Islet of Langerhans (tissue), 1 donor: ENCODE results near the gene EEIG1.

Experiments
- FAIRE-seq: peaks from one replicate; lab custom pipeline; 2011; peaks lifted over from hg19 to GRCh38; lab: Jason Lieb, UNC

The EEIG1 gene

DNA sequence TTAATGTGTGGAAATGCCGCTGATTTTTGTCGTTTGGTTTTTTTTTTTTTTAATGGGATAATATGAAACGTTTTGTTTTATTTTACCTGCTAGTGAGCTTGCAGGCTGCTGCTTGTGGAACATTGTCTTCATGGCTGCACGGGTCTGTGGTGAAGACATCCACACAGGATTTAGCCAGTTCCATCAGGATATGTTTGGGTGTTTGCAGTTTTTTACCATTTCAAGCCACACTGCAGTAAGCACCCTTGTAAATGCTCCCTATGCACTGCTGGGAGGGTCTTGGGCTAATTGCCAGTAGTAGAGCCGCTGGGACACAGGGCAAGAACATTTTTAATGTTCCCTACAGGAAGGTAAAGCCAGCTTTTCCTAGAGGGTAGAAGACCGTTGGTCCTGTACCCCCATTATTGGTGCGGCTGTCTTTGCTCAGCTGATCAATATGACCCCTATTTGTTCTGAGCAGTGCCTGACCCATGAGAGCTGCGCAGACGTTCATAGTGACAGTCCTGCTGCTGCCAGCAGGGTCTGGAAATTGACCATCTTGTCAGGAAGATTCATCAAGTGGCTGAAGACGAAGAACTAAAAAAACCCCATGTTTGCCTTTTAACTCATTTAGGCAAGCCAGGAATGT is 20.5 kb upstream of the EEIG1 start:
- FAIRE-seq: no peak

GRCh38 chr9:127999461-127999860 is 18.7 kb upstream of the EEIG1 start:
- FAIRE-seq: no peak

DNA sequence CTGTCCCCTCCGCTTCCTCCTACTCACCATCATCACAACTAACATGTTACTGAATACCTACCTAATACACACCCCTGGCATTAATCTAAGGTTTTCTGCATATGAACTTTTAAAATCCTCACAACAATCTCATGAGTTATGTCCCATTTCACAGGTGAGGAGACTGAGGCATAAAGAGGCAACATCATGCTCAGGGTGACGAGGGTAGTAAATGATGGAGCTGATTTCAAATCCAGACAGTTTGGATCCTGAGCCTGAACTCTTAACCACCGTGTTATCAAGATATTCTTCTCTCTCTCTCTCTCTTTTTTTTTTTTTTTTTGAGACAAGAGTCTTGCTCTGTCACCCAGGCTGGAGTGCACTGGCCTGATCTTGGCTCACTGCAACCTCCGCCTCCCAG is 12.9 kb upstream of the EEIG1 start:
- FAIRE-seq: no peak

DNA sequence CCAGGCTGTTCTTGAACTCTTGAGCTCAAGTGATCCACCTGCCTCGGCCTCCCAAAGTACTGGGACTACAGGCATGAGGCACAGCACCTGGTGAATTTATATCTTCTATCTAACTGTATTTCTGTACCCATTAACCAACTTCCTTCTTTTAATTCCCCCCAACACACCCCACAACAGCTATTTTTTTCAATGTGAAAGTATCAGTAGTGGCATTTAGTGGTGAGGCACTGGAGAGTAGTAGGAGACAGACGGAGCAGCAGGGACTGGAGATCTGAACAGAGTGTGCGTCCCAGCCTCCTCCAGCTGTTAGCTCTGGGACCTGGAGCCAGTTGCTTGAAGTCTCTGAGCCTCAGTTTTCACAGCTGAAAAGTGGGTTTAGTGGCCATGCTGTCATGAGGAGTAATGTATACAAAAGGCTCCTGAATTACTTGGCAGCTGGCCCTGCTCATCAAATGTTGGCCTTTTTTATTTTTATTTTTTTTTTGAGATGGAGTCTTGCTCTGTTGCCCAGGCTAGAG is 11.0 kb upstream of the EEIG1 start:
- FAIRE-seq: no peak

- FAIRE-seq: peak; percentile 79
Measured at GRCh38 chr9:127991017-127991756, 10.4 kb upstream of the EEIG1 start.

GRCh38 chr9:127990554-127990953 is 9.8 kb upstream of the EEIG1 start:
- no peak for FAIRE-seq

DNA sequence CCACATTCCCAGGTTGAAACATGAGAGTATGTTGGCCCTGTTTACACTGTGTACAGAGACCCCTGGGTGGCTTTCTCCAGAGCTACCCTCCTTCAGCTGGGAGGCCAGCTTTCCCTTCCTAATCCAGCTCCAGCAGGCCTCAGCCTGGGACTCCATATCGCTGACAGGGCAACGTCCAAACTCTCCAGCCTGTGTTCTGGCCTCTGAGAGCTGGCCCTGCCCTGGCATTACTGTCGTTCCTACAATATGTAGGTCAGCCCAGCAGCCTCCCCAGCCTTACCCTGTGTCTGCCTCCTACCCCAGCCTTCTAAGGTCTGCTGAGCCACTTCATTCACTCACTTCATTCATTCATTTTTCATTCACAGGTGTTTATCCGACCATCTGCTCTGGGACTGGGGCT is 8.3 kb upstream of the EEIG1 start:
- no peak for FAIRE-seq

- no peak for FAIRE-seq
Measured at GRCh38 chr9:127987103-127987614, 6.4 kb upstream of the EEIG1 start.

- FAIRE-seq: no peak
Measured at GRCh38 chr9:127985011-127985410, 4.2 kb upstream of the EEIG1 start.

GRCh38 chr9:127983847-127984289 is 3.1 kb upstream of the EEIG1 start:
- no peak for FAIRE-seq

- no peak for FAIRE-seq
Measured at GRCh38 chr9:127982912-127983311, 2.1 kb upstream of the EEIG1 start.

GRCh38 chr9:127981559-127982121 is 851 bp upstream of the EEIG1 start:
- no peak for FAIRE-seq

GRCh38 chr9:127980060-127980705 is 606 bp downstream of the EEIG1 start:
- FAIRE-seq: no peak

DNA sequence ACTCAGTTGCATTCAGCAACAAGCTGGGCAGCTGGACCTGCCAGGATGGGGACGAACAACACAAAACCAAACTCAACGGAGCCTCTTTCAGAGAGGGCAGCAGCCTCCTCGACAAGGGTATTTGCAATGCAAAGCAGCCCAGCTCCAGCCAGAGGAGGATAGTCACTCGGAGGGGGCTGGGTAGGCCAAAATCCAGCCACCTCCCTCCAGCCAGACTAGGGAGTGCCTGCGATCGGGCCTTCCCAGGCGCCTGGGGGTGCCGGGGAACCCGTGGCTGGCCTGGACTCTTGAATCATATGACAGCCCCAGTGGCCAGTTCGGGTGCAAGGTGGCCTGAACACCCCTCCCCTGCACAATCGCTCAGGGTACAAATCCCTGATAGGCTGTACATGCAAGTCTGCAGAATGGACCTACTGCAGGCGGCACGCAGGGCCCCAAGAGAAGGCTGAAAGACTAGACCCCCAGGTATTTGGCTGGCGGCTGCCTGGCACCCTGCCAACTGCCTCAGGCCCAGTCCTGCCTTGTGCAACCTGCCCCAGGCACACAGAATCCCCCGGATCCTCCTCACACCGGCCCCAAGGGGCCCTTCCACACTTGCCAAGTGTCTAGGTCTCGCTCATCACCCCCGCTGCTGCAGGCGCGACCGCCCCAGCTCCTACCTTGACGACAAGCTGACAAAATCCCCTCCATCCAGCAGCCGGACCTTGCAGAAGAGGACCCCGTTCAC is 1.3 kb downstream of the EEIG1 start:
- no peak for FAIRE-seq

DNA sequence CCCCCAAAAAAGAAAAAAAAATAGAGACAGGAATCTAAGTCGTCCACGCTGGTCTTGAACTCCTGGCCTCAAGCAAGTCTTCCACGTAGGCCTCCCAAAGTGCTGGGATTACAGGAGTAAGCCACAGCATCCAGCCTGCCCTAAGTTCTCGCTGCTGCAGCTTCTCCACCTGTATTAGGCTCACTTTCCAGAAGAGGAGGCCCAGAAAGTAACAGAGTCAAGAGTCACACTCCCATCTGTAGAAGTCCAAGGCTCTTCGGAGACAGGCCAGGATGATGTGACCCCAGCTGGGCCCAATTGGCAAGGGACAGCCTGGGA is 1.8 kb downstream of the EEIG1 start:
- FAIRE-seq: no peak

GRCh38 chr9:127977884-127978647 is 2.7 kb downstream of the EEIG1 start:
- FAIRE-seq: no peak

GRCh38 chr9:127977009-127977883 is 3.5 kb downstream of the EEIG1 start:
- FAIRE-seq: no peak

DNA sequence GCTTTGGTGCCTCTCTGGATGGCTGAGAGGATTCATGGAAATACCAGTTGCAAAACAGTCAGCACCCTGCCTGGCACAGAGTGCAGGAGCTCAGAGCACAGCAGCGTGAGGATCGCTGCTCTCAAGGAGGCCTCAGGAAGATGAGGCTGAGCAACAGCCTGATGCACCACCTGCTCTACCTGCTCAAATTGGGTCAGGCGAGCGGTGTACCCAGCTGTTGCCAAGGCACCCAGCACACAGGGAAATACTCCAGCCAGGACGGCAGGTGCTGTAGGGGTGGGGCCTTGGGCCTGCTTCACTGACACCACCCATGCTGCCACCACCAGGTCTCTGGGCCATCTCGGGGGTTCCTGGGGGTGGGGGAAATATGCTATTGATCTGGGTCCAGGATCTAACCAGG is 4.3 kb downstream of the EEIG1 start:
- no peak for FAIRE-seq

DNA sequence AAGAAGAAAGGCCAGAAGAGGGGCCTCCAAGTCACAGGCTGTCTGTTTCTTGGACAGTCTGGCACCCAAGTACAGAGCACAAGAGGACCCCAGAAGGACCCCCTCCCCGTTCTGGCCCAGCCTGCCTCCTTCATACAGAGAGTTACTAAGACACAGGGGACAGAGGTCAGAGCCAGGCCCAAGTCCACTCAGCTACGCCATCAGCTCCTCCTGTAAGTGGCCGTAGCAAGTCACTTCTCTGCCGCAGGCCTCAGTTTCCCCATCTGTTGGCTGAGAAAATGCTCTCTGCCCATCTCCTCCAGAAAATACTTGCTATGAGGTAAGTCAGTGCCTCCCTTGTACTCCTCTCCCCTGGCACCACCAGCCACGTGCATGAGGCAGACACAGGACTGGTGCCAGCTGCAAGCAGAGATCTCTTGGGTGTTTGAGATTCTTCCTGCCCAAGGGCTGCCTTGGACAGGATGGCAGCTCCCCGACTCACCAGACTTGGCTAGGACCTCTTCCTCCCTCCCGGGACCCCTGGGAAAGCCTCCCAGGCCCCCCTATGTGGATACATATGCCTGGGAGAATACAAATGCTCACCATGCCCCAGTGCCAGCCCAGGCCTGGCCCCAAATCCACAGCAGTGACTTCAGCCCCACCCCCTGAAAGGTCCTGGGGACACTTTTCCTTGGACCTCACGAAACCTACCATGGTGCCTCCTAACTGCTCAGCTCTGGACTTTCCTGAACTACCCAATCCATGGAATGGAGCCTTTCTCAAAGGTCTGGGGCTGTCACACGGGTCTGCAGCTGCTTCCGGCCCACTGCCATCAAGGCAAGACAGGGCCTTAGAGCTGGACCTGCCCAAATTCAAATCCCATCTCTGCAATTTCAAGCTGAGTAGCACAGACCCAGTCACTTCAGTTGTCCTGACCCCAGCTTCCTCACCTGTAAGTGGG is 5.1 kb downstream of the EEIG1 start:
- FAIRE-seq: no peak
